Naive thymus-derived CD8-positive, alpha-beta T cell (primary cell): ENCODE results near the gene GALNT12. TPM values are rescaled to one million over a fixed set of nuclear protein-coding genes. Genes with fewer than 3 reads are reported as not detected.

Experiments
- ATAC-seq, 2 donors: fragments of 150-1000 bp; cut with Tn5 transposase in 1 of 2; sonication (Bioruptor Pico), chemical (Tn5 transposase) in 1 of 2; 1 replicate in 1 of 2; 2 replicates in 1 of 2; pipeline ENCODE4 v1.10.0; 2021; ENCODE audit warnings: mild to moderate bottlenecking in 2 of 2, moderate library complexity in 2 of 2
- POLR2A ChIA-PET: fragments of 350-600 bp; sonication (Branson Sonifier 250); formaldehyde crosslinking; loops from one replicate; lab custom pipeline; 2021; ENCODE audit warnings: antibody characterized with exemption; lab: Charles Lee
- DNase-seq, 10 donors: peaks; one replicate each; pipeline versions ENCODE4 v3.0.0 to v3.0.0-alpha.2; 2020 to 2022
- H3K27ac Mint-ChIP-seq, 10 donors: one replicate each; pipeline ENCODE4 v1.8.0; 2020 to 2022; ENCODE audit warnings: mild to moderate bottlenecking in 10 of 10, mixed read lengths in 10 of 10, moderate library complexity in 4 of 10, inconsistent platforms in 1 of 10
- H3K27me3 Mint-ChIP-seq, 5 donors: one replicate each; pipeline ENCODE4 v1.8.0; 2021 to 2022; ENCODE audit warnings: mixed read lengths in 5 of 5
- H3K36me3 Mint-ChIP-seq, 3 donors: one replicate each; pipeline ENCODE4 v1.8.0; 2020 to 2022; ENCODE audit warnings: mixed read lengths in 3 of 3, mild to moderate bottlenecking in 2 of 3, inconsistent platforms in 1 of 3
- H3K4me1 Mint-ChIP-seq, 4 donors: one replicate each; pipeline ENCODE4 v1.8.0; 2021 to 2022; ENCODE audit warnings: mixed read lengths in 4 of 4
- H3K4me3 Mint-ChIP-seq, 10 donors: one replicate each; pipeline ENCODE4 v1.8.0; 2020 to 2022; ENCODE audit warnings: mild to moderate bottlenecking in 10 of 10, mixed read lengths in 10 of 10, moderate library complexity in 6 of 10, inconsistent platforms in 1 of 10
- H3K9me3 Mint-ChIP-seq, 9 donors: one replicate each; pipeline ENCODE4 v1.8.0; 2020 to 2022; ENCODE audit warnings: mixed read lengths in 9 of 9, mild to moderate bottlenecking in 3 of 9, inconsistent platforms in 1 of 9, moderate library complexity in 1 of 9
- polyA plus RNA-seq, 3 donors: library from polyadenylated mRNA; unstranded; fragments of 300-500 nt; fragmentation: Illumina TruSeq; gene quantifications; one replicate each; pipeline ENCODE4 v1.2.3, GENCODE V29; 2021
- total RNA-seq, 8 experiments: library from RNA in 2 of 8; stranded (reverse) in 2 of 8; gene quantifications; one replicate each; pipeline ENCODE4 v1.2.3 and lab custom pipeline; 2021 to 2026

Gene GALNT12
- total and polyA plus RNA-seq, 5 experiments from 2014 or later, result 4.6 to 9.3 (median 8.4) TPM

DNA sequence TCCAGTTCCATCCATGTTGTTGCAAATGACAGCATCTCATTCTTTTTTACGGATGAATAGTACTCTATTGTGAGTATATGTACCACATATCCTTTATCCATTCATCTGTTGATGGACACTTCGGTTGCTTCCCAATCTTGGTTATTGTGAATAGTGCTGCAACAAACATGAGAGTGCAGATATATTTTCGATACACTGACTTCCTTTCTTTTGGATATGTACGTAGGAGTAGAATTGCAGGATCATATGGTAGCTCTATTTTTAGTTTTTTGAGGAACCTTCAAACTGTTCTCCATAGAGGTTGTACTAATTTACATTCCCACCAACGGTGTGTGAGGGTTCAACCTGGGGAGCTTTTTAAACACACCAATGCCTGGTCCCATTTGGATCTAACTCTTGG lies 22.3 kb downstream of the GALNT12 start:
- Mint-ChIP-seq H3K4me1 (peaks cover 0 to 3% (median 0%) of the 10 kb centered on the region in 4 donors), H3K36me3 (peaks cover 4 to 46% (median 11%) of the 10 kb centered on the region in 3 donors), H3K27ac (no peak overlapping the region), H3K27me3 (no peaks in the 10 kb centered on the region), H3K9me3 (no peaks in the 10 kb centered on the region), H3K4me3 (no peak overlapping the region)
- no peak for ATAC-seq
- no peak for DNase-seq
- POLR2A ChIA-PET, result no interaction called here

DNA sequence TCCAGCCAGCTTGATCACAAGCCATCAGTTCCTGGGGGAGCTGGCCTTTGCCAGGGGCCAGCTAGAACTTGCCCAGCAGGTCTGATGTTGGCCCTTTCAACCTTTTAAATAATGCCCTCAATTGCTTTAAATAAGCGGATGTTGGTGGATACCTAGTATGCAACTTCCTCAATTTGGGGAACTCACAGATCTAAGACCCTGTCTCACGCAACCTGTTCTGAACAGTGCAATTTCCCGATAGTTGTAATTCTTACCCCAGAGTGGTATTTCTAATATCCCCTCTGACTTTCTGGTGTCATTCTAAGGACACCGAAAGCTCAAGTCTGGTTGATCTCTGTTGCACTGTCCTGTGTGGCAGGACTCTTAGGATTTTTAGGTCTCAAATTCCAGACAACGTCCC lies 23.1 kb downstream of the GALNT12 start:
- Mint-ChIP-seq H3K4me1 (peaks cover 0 to 3% (median 0%) of the 10 kb centered on the region in 4 donors), H3K27me3 (no peaks in the 10 kb centered on the region), H3K36me3 (peaks cover 4 to 54% (median 12%) of the 10 kb centered on the region in 3 donors), H3K4me3 (no peak overlapping the region), H3K9me3 (no peaks in the 10 kb centered on the region), H3K27ac (no peak overlapping the region)
- ATAC-seq, result no peak
- POLR2A ChIA-PET, result no interaction called here
- no peak for DNase-seq

DNA sequence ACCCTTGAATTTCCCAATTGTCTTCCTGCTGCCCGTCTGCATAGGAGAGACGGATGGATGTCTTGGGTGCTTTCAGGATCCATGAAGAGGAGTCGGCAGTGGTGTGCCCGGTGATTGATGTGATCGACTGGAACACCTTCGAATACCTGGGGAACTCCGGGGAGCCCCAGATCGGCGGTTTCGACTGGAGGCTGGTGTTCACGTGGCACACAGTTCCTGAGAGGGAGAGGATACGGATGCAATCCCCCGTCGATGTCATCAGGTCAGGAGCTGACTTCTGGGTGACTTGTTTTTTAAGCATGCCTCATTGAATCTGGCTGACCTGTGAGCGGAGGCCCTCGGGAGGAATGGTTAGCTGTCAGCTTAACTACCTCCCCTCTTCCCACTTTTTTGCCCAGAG lies 24.2 kb downstream of the GALNT12 start:
- POLR2A ChIA-PET, result no interaction called here
- no peak overlapping the region for H3K27ac Mint-ChIP-seq
- ATAC-seq (no peak), DNase-seq (no peak)
- no peak overlapping the region for H3K4me3 Mint-ChIP-seq
- H3K36me3 Mint-ChIP-seq, result peaks cover 4 to 55% (median 9%) of the 10 kb centered on the region in 3 donors
- no peaks in the 10 kb centered on the region for H3K27me3 Mint-ChIP-seq
- H3K4me1 Mint-ChIP-seq, result peaks cover 0 to 3% (median 0%) of the 10 kb centered on the region in 4 donors
- no peaks in the 10 kb centered on the region for H3K9me3 Mint-ChIP-seq

DNA sequence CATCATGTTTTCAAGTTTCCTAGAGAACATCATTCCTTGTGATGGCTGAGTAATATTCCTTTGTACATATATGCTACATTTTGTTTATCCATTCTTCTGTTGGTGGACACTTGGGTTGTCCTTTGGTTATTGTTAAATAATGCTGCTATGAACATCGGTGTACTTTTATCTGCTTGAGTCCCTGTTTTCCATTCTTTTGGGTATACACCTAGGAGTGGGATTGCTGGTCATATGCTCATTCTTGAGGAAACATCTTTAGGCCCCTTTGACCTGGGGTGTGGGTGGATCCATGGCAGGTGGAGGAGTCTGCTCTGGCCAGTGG lies 25.3 kb downstream of the GALNT12 start:
- H3K36me3 Mint-ChIP-seq, result peaks cover 4 to 55% (median 9%) of the 10 kb centered on the region in 3 donors

DNA sequence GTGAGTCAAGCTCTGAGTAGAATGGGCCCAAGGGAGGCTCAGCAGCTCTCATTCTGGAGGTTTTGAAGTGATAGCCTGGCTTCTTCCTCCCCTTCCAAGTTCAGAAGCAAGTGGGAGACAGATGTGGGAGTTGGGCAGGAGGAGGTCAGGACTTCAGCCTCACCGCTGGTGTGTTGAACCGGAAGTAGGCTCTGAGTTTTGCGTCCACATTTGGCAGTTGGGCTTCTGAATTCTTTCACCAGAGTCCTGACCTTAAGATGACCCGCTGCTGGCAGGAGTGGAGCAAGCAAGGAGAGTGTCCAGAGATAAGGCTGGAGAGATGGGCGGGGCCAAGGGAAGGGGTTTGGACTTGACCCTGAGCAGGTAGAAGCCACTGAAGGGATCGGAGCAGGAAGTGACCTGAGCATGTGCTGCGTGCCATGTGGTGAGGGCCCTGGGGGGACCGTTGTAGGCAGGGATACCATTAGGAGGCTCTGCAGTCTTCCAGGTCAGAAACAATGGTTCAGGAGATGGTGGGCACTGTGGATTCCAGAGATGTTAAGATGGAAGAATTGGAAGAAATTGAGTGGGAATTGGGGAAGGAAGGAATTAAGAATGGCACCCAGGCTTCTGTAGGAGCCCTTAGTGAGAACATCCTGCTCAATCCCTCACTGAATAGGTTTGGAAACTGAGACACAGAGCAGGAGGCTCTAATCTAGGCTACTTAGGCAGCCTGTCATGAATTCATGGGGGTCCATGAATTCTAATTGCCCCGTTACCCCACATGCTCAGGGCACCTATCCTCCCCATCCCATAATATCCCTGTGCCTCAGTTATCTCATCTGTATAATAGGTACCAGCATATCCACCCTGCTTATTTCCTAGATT lies 25.9 kb downstream of the GALNT12 start:
- H3K4me1 Mint-ChIP-seq, result peaks cover 0 to 3% (median 0%) of the 10 kb centered on the region in 4 donors
- no peak overlapping the region for H3K4me3 Mint-ChIP-seq
- POLR2A ChIA-PET, result no interaction called here
- H3K9me3 Mint-ChIP-seq, result no peaks in the 10 kb centered on the region
- DNase-seq (no peak), ATAC-seq (no peak)
- H3K27me3 Mint-ChIP-seq, result no peaks in the 10 kb centered on the region
- peaks cover 4 to 52% (median 11%) of the 10 kb centered on the region in 3 donors for H3K36me3 Mint-ChIP-seq
- no peak overlapping the region for H3K27ac Mint-ChIP-seq

More for the DNA sequence above, 25.3 kb downstream of the GALNT12 start:
- no peak overlapping the region for H3K4me3 Mint-ChIP-seq
- DNase-seq (no peak), ATAC-seq (no peak)
- peaks cover 0 to 3% (median 0%) of the 10 kb centered on the region in 4 donors for H3K4me1 Mint-ChIP-seq
- no peaks in the 10 kb centered on the region for H3K27me3 Mint-ChIP-seq
- no peaks in the 10 kb centered on the region for H3K9me3 Mint-ChIP-seq
- POLR2A ChIA-PET, result no interaction called here
- no peak overlapping the region for H3K27ac Mint-ChIP-seq

DNA sequence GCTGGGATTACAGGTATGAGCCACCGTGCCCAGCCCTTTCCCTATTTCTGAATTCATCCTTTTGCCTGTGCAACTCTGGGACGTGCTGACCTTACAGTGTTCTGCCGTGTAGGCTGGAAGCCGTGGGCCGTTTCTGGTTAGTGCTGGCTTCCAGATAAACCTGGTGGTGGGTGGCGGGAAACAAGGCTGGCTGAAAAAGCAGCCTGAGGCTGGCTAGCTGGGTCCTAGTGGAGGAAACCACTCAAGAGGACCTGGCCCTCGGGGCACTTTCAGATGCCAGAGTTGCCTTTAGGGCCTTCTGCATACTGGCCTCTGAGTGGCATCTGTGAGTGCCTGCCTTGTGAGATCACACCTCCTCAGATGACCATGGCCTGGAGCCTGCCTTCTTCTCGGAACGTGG lies 26.9 kb downstream of the GALNT12 start:
- ATAC-seq (no peak), DNase-seq (no peak)
- POLR2A ChIA-PET, result no interaction called here

DNA sequence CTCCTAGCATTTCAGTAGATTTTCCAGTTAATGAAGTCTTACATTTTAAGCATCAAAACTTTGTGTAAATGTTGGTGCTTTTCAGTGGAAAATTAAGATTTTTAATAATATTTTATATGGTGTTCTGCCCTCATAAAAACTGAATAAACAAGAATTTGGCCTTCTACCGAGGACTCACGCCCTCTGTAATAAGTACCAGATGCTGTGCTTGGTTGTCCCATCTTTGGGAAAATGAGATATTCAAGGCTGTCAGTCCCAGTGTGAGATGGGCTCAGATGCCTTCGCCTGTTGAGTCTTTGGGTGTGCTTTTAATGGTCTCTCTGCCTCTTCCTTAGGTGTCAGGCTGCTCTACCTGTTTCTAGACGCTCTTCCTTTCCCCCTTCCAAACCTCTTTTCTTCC lies 28.7 kb downstream of the GALNT12 start:
- Mint-ChIP-seq H3K27me3 (no peaks in the 10 kb centered on the region), H3K4me3 (no peak overlapping the region), H3K4me1 (peaks cover 0 to 3% (median 0%) of the 10 kb centered on the region in 4 donors), H3K36me3 (peaks cover 0 to 61% (median 19%) of the 10 kb centered on the region in 3 donors), H3K9me3 (no peaks in the 10 kb centered on the region), H3K27ac (no peak overlapping the region)
- POLR2A ChIA-PET, result no interaction called here
- DNase-seq (no peak), ATAC-seq (no peak)

More for the DNA sequence above, 26.9 kb downstream of the GALNT12 start:
- H3K27me3 Mint-ChIP-seq, result no peaks in the 10 kb centered on the region
- H3K4me3 Mint-ChIP-seq, result no peak overlapping the region
- H3K36me3 Mint-ChIP-seq, result peaks cover 4 to 52% (median 11%) of the 10 kb centered on the region in 3 donors
- H3K4me1 Mint-ChIP-seq, result peaks cover 0 to 3% (median 0%) of the 10 kb centered on the region in 4 donors
- H3K27ac Mint-ChIP-seq, result no peak overlapping the region
- H3K9me3 Mint-ChIP-seq, result no peaks in the 10 kb centered on the region

DNA sequence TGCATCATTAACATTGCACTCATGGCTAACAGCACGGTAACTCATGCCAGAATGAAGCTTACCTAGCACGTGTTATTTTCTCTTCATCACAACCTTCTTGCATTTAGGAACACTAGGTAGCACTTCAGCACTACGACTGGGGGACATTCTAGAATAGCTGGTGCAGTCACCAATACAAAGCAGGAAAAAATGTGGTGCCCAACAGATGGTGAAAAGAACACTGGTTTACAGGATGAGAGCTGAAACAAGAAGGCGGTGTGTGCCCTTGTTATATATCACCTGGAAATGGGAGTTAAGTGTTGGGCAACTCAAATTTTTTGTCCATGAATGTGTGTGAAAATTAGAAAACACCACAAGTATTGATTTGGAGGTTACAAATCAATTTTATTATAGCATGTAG lies 30.0 kb downstream of the GALNT12 start:
- DNase-seq (no peak), ATAC-seq (no peak)
- peaks cover 0 to 65% (median 19%) of the 10 kb centered on the region in 3 donors for H3K36me3 Mint-ChIP-seq
- POLR2A ChIA-PET, result interaction anchor here (1.6 kb wide), 1 partner anchor 30 kb away, joined by 3 read pairs; no protein-coding TSS in a partner anchor
- H3K9me3 Mint-ChIP-seq, result no peaks in the 10 kb centered on the region
- H3K4me3 Mint-ChIP-seq, result no peak overlapping the region
- no peaks in the 10 kb centered on the region for H3K27me3 Mint-ChIP-seq
- no peak overlapping the region for H3K27ac Mint-ChIP-seq
- H3K4me1 Mint-ChIP-seq, result peaks cover 0 to 3% (median 0%) of the 10 kb centered on the region in 4 donors

DNA sequence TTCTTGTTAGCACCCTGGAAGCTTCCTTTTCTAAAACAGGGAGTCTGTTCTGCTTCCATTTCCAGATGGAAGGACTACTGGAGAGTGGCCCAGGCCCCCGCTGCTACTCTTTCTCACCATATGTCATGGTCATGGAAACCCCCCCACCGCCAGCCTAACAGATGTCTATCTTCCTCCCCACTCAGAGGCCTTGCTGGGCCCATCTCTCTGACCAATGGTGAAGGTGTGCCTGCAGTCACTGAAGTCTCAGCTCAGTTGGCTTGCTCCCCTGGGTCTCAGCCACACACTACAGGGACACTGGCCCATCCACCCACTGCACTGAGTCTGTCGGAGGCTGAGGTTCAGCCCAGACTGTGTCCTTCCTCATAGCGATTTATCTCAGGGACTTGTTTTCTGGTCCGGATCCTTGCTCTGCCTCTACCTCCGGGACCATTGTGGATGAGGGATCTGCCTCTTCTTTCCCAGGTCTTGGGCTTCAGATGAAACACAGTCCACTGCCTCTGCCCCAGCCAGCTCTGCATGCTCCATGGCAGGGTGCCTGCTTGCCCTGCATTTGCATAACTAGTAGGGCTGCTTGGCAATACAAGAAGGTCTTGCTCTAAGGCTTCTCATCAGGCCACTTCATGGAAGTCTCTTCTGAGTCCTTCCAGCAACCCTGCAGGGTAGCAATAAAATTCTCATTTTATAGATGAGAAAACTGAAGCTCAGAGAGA lies 30.8 kb downstream of the GALNT12 start:
- Mint-ChIP-seq H3K9me3 (no peaks in the 10 kb centered on the region), H3K27me3 (no peaks in the 10 kb centered on the region), H3K4me1 (peaks cover 0 to 1% (median 0%) of the 10 kb centered on the region in 4 donors), H3K27ac (peak overlapping the region in 2 of 10 donors; percentile 8 to 37), H3K4me3 (no peak overlapping the region), H3K36me3 (peaks cover 0 to 60% (median 14%) of the 10 kb centered on the region in 3 donors)
- DNase-seq (no peak), ATAC-seq (no peak)
- POLR2A ChIA-PET, result interaction anchor here (1.6 kb wide), 1 partner anchor 30 kb away, joined by 3 read pairs; no protein-coding TSS in a partner anchor

DNA sequence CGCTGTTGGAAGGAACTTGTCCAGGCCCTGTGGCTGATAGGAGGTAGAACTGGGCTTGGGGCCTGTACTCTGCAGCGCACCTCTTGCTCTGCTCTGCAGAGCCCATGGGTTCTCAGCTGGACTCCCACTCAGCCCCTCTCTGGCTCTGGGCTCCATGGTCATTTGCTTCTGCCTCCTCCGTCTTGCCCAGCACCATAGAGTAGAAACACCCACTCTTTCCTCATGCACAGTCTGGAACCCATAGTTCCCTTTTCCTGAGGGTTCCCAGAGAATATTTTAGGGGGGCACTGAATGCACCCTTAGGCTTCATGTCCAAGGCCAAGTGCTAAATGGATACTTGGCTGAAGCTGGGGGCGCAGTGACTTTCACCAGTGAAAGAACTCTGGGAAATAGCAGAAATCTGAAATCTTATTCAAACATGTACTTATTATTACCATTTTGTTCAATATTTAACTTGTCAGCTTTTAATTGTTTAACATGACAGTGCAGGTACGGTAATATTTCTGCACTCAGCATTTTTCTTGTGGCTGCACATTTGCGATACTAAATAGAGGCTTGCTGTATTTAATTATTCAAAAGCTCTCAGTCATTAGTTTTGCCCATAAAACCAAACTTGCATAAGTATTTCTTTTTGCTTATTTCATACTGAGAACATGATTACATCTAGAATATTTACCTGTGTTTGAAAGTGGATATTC lies 31.5 kb downstream of the GALNT12 start:
- Mint-ChIP-seq H3K36me3 (peaks cover 0 to 64% (median 14%) of the 10 kb centered on the region in 3 donors), H3K27me3 (no peaks in the 10 kb centered on the region), H3K4me3 (no peak overlapping the region), H3K9me3 (no peaks in the 10 kb centered on the region), H3K27ac (no peak overlapping the region), H3K4me1 (no peaks in the 10 kb centered on the region)
- ATAC-seq, result no peak
- DNase-seq, result no peak
- POLR2A ChIA-PET, result no interaction called here

DNA sequence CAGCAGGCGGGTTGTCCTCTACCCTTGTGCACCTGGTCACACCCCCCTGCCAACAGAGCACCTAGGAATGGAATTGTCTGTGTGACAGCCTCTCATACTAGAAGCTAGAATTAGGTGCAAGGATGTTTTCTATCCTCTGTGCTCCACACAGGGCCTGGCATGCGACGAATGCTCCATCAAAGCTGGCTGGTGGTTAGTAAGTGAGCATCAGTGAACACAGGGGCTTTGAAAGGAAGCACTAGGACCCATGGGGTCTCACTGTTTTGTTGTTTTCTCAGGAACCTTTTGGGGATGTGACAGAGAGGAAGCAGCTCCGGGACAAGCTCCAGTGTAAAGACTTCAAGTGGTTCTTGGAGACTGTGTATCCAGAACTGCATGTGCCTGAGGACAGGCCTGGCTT lies 32.3 kb downstream of the GALNT12 start:
- Mint-ChIP-seq H3K27ac (no peak overlapping the region), H3K9me3 (no peaks in the 10 kb centered on the region), H3K4me3 (no peak overlapping the region), H3K36me3 (peaks cover 0 to 69% (median 14%) of the 10 kb centered on the region in 3 donors), H3K4me1 (peaks cover 0 to 1% (median 0%) of the 10 kb centered on the region in 4 donors), H3K27me3 (no peaks in the 10 kb centered on the region)
- no peak for DNase-seq
- POLR2A ChIA-PET, result no interaction called here
- ATAC-seq, result no peak

DNA sequence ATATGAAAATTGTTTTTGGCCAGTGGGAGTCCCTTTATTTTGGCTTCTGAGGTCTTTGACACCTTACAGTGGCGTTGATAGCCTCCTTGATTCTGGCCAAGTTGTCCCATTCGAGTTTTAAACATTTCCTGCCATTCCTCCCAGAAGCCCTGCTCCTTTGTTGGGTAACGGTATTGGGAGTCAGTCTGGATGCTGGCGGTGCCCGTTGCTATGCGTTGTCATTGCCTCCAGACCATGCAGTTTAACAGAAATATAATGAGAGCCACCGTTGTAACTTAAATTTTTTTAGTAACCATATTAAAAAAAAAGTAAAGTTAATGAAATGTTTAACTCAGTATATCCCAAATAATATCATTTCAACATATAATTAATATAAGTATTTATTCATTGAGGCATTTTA lies 35.0 kb downstream of the GALNT12 start:
- ATAC-seq (no peak), DNase-seq (no peak)
- Mint-ChIP-seq H3K36me3 (peaks cover 0 to 58% (median 15%) of the 10 kb centered on the region in 3 donors), H3K4me1 (peaks cover 0 to 1% (median 0%) of the 10 kb centered on the region in 4 donors), H3K27me3 (no peaks in the 10 kb centered on the region), H3K9me3 (no peaks in the 10 kb centered on the region), H3K4me3 (no peak overlapping the region), H3K27ac (no peak overlapping the region)
- POLR2A ChIA-PET, result no interaction called here
